ENCODE results near the gene TNS3.

TNS3 gene

GRCh38 chr7:47375121-47375938, 206.6 kb downstream of the TNS3 start:
- Histone ChIP-seq H3K9ac (no peak overlapping the region), H3K9me3 (replicated peaks in 1 of 11) (no peaks in the 10 kb centered on the region), H3K4me2 (no peak overlapping the region), H4K20me1 (peaks cover 15 to 100% (median 42%) of the 10 kb centered on the region in 11 experiments; a peak in 21 of 22 replicates), H3K4me1 (peaks cover 0 to 24% (median 4%) of the 10 kb centered on the region in 10 experiments; a peak in 7 of 20 replicates), H3K36me3 (peaks cover 0 to 100% (median 9%) of the 10 kb centered on the region in 11 experiments; a peak in 14 of 22 replicates), H3K27ac (no peak overlapping the region), H3K4me3 (no peak overlapping the region), H3K27me3 (peaks cover 0 to 29% (median 15%) of the 10 kb centered on the region in 11 experiments; a peak in 16 of 22 replicates)
- no peak for TF ChIP-seq Cebpa-rat (IDR thresholded peaks at IDR 0.05)

GRCh38 chr7:47374538-47374937, 207.4 kb downstream of the TNS3 start:
- no peak overlapping the region for H3K4me2 ChIP-seq
- H3K36me3 ChIP-seq = peaks cover 0 to 100% (median 5%) of the 10 kb centered on the region in 11 experiments; a peak in 12 of 22 replicates
- H3K9ac ChIP-seq = no peak overlapping the region
- no peaks in the 10 kb centered on the region for H3K9me3 ChIP-seq (replicated peaks in 1 of 11)
- H3K4me3 ChIP-seq = no peak overlapping the region
- no peak for TF ChIP-seq Cebpa-rat (IDR thresholded peaks at IDR 0.05)
- H3K27me3 ChIP-seq = peaks cover 0 to 21% (median 7%) of the 10 kb centered on the region in 11 experiments; a peak in 15 of 22 replicates
- peaks cover 7 to 100% (median 34%) of the 10 kb centered on the region in 11 experiments; a peak in 20 of 22 replicates for H4K20me1 ChIP-seq
- H3K4me1 ChIP-seq = peaks cover 0 to 25% (median 4%) of the 10 kb centered on the region in 10 experiments; a peak in 7 of 20 replicates
- no peak overlapping the region for H3K27ac ChIP-seq

GRCh38 chr7:47373871-47374451, 207.9 kb downstream of the TNS3 start:
- H3K9ac ChIP-seq = no peak overlapping the region
- no peak overlapping the region for H3K27ac ChIP-seq
- peaks cover 0 to 25% (median 2%) of the 10 kb centered on the region in 10 experiments; a peak in 7 of 20 replicates for H3K4me1 ChIP-seq
- peaks cover 1 to 100% (median 11%) of the 10 kb centered on the region in 11 experiments; a peak in 21 of 22 replicates for H3K36me3 ChIP-seq
- H3K9me3 ChIP-seq (replicated peaks in 1 of 11) = no peaks in the 10 kb centered on the region
- TF ChIP-seq Cebpa-rat (IDR thresholded peaks at IDR 0.05) = no peak
- H3K4me2 ChIP-seq = no peak overlapping the region; a peak in 1 of 22 replicates
- no peak overlapping the region for H3K4me3 ChIP-seq
- peaks cover 0 to 18% (median 6%) of the 10 kb centered on the region in 11 experiments; a peak in 10 of 22 replicates for H3K27me3 ChIP-seq
- peaks cover 3 to 100% (median 30%) of the 10 kb centered on the region in 11 experiments; a peak in 17 of 22 replicates for H4K20me1 ChIP-seq

- Histone ChIP-seq H3K4me1 (peaks cover 0 to 13% (median 0%) of the 10 kb centered on the region in 10 experiments; a peak in 3 of 20 replicates), H3K9me3 (replicated peaks in 1 of 11) (no peaks in the 10 kb centered on the region), H3K4me3 (no peak overlapping the region), H3K27me3 (no peaks in the 10 kb centered on the region), H3K9ac (no peak overlapping the region), H3K36me3 (peaks cover 17 to 100% (median 26%) of the 10 kb centered on the region in 11 experiments), H3K4me2 (no peak overlapping the region), H3K27ac (no peak overlapping the region), H4K20me1 (peaks cover 0 to 100% (median 20%) of the 10 kb centered on the region in 11 experiments; a peak in 17 of 22 replicates)
- TF ChIP-seq Cebpa-rat (IDR thresholded peaks at IDR 0.05) = no peak
Measured at GRCh38 chr7:47371733-47372368, 210.1 kb downstream of the TNS3 start.

GRCh38 chr7:47371317-47371716, 210.6 kb downstream of the TNS3 start:
- Histone ChIP-seq H3K4me3 (no peak overlapping the region), H3K27me3 (no peaks in the 10 kb centered on the region), H3K9ac (no peak overlapping the region), H3K27ac (no peak overlapping the region), H3K36me3 (peaks cover 18 to 100% (median 32%) of the 10 kb centered on the region in 11 experiments), H3K4me1 (peaks cover 0 to 13% (median 0%) of the 10 kb centered on the region in 10 experiments; a peak in 3 of 20 replicates), H3K9me3 (replicated peaks in 1 of 11) (no peaks in the 10 kb centered on the region), H4K20me1 (peaks cover 0 to 100% (median 21%) of the 10 kb centered on the region in 11 experiments; a peak in 17 of 22 replicates), H3K4me2 (no peak overlapping the region)
- no peak for TF ChIP-seq Cebpa-rat (IDR thresholded peaks at IDR 0.05)

GRCh38 chr7:47370461-47371042, 211.4 kb downstream of the TNS3 start:
- peak overlapping the region in 1 of 11 experiments; percentile 12; a peak in 1 of 22 replicates for H3K9ac ChIP-seq
- no peaks in the 10 kb centered on the region for H3K9me3 ChIP-seq (replicated peaks in 1 of 11)
- H3K36me3 ChIP-seq = peaks cover 18 to 100% (median 39%) of the 10 kb centered on the region in 11 experiments
- no peak for TF ChIP-seq Cebpa-rat (IDR thresholded peaks at IDR 0.05)
- no peak overlapping the region for H3K27ac ChIP-seq
- H3K4me2 ChIP-seq = 0 out of 22 replicates have a peak overlapping the region, but pooled peaks of 1 of the 11 experiments have one; percentile 12
- no peak overlapping the region for H3K4me3 ChIP-seq
- peaks cover 0 to 100% (median 20%) of the 10 kb centered on the region in 11 experiments; a peak in 17 of 22 replicates for H4K20me1 ChIP-seq
- H3K27me3 ChIP-seq = no peaks in the 10 kb centered on the region
- peaks cover 0 to 13% (median 0%) of the 10 kb centered on the region in 10 experiments; a peak in 3 of 20 replicates for H3K4me1 ChIP-seq

GRCh38 chr7:47369736-47370135, 212.2 kb downstream of the TNS3 start:
- H3K36me3 ChIP-seq = peaks cover 18 to 100% (median 44%) of the 10 kb centered on the region in 11 experiments
- no peaks in the 10 kb centered on the region for H3K9me3 ChIP-seq (replicated peaks in 1 of 11)
- H3K27me3 ChIP-seq = no peaks in the 10 kb centered on the region
- no peak overlapping the region for H3K4me3 ChIP-seq
- H3K9ac ChIP-seq = no peak overlapping the region
- peaks cover 0 to 13% (median 0%) of the 10 kb centered on the region in 10 experiments; a peak in 3 of 20 replicates for H3K4me1 ChIP-seq
- H3K27ac ChIP-seq = no peak overlapping the region
- H4K20me1 ChIP-seq = peaks cover 0 to 100% (median 16%) of the 10 kb centered on the region in 11 experiments; a peak in 16 of 22 replicates
- H3K4me2 ChIP-seq = no peak overlapping the region
- TF ChIP-seq Cebpa-rat (IDR thresholded peaks at IDR 0.05) = no peak

- Histone ChIP-seq H3K4me3 (no peak overlapping the region), H3K9me3 (replicated peaks in 1 of 11) (peaks cover 0 to 14% (median 5%) of the 10 kb centered on the region in 11 experiments; a peak in 5 of 22 replicates), H3K4me1 (peaks cover 0 to 13% (median 0%) of the 10 kb centered on the region in 10 experiments; a peak in 3 of 20 replicates), H4K20me1 (peaks cover 0 to 100% (median 9%) of the 10 kb centered on the region in 11 experiments; a peak in 13 of 22 replicates), H3K4me2 (no peak overlapping the region), H3K9ac (no peak overlapping the region), H3K27ac (no peak overlapping the region), H3K27me3 (no peaks in the 10 kb centered on the region), H3K36me3 (peaks cover 24 to 100% (median 58%) of the 10 kb centered on the region in 11 experiments)
- no peak for TF ChIP-seq Cebpa-rat (IDR thresholded peaks at IDR 0.05)
Measured at GRCh38 chr7:47368190-47368812, 213.6 kb downstream of the TNS3 start.
